KMS-11 (cell line): Measurements from ENCODE around the gene LOXL4.

ENCODE experiments used
- H2AFZ ChIP-seq: fragments of 200-600 bp; sonication (generic); 2 replicates; pipeline ENCODE4 v1.6.1; 2016; ENCODE audit warnings: antibody characterized with exemption, mixed run types, low read depth
- H3K27ac ChIP-seq: fragments of 200-600 bp; sonication (generic); 2 replicates; pipeline ENCODE4 v1.6.1; 2016; ENCODE audit warnings: mild to moderate bottlenecking, mixed run types
- H3K27me3 ChIP-seq: fragments of 200-600 bp; sonication (generic); 2 replicates; pipeline ENCODE4 v1.6.1; 2017; ENCODE audit warnings: mild to moderate bottlenecking, low read depth, mixed run types, moderate library complexity; ENCODE audit not compliant: insufficient read depth
- H3K36me3 ChIP-seq: fragments of 200-600 bp; sonication (generic); 2 replicates; pipeline ENCODE4 v1.6.1; 2017; ENCODE audit warnings: mild to moderate bottlenecking, mixed run types; ENCODE audit not compliant: insufficient read depth
- H3K4me1 ChIP-seq: fragments of 200-600 bp; sonication (generic); 2 replicates; pipeline ENCODE4 v1.6.1; 2016; ENCODE audit warnings: mild to moderate bottlenecking, low read depth, mixed run types; ENCODE audit not compliant: poor library complexity, severe bottlenecking
- H3K4me2 ChIP-seq: fragments of 200-600 bp; sonication (generic); 2 replicates; pipeline ENCODE4 v1.7.0; 2016; ENCODE audit warnings: mild to moderate bottlenecking, mixed run types
- H3K4me3 ChIP-seq: fragments of 200-600 bp; sonication (generic); IDR thresholded peaks from 2 replicates; pipeline ENCODE4 v1.6.1; 2017; ENCODE audit warnings: low read depth, low read length, mixed read lengths; ENCODE audit not compliant: insufficient read depth
- H3K79me2 ChIP-seq: fragments of 200-600 bp; sonication (generic); 2 replicates; pipeline ENCODE4 v1.6.1; 2016; ENCODE audit warnings: low read depth, mixed run types; ENCODE audit not compliant: insufficient read depth
- H3K9ac ChIP-seq: fragments of 200-600 bp; sonication (generic); 2 replicates; pipeline ENCODE4 v1.6.1; 2016; ENCODE audit warnings: mild to moderate bottlenecking, mixed run types
- H4K20me1 ChIP-seq: fragments of 200-600 bp; sonication (generic); 2 replicates; pipeline ENCODE4 v1.6.1; 2016; ENCODE audit warnings: mild to moderate bottlenecking, mixed run types; ENCODE audit not compliant: insufficient read depth
- CTCF ChIP-seq: fragments of 200-600 bp; sonication (generic); conservative IDR thresholded peaks from 2 replicates; pipeline ENCODE4 v1.6.1; 2017; ENCODE audit warnings: low read depth, mild to moderate bottlenecking, antibody characterized with exemption, low read length, moderate library complexity, mixed read lengths

Gene LOXL4

DNA sequence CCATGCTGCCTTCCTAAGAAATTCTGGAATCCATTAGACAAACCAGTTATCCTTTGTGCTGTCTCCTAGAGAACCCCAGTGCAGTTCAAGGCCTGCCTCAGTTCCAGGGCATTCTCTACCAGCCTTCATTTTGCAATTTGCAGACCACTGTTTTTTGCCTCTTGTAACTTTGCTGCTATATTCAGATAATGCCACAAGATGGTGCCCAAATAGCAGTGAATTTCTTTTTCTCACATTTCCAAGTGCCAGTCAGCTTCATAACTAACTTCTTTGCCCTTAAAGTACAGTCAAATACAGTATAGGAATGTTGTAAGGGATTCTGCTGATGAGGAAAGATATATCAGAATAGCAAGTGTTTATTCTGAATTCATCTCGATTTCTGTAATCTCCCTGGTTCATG, 25.2 kb downstream of the LOXL4 start:
- Histone ChIP-seq H3K4me2 (no peak overlapping the region), H3K27me3 (no peaks in the 10 kb centered on the region), H3K4me1 (no peaks in the 10 kb centered on the region), H4K20me1 (no peaks in the 10 kb centered on the region), H3K79me2 (no peaks in the 10 kb centered on the region), H2AFZ (no peak overlapping the region), H3K36me3 (no peaks in the 10 kb centered on the region), H3K4me3 (no peak overlapping the region), H3K27ac (no peak overlapping the region), H3K9ac (no peak overlapping the region)
- peak; percentile 67 for TF ChIP-seq CTCF

DNA sequence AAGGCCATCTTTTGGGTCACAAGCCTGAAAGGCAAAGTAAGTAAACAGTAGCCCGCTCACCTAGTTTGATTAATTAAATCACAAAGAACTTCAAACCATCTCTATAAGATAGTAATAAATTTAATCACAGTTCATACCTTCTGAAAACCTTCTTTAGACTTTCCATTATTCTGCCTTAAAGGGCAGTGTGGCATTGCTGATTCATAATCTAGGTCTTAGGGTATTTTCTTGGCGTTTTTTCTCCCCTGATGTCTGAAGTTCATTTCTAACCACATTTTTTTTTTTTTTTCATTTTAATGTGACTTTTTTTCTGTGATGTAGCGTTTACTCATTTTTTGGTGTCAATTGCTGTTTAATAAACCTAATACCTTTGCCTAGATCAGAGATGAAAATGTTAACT, 27.5 kb downstream of the LOXL4 start:
- H3K27me3 ChIP-seq = no peaks in the 10 kb centered on the region
- no peak overlapping the region for H3K27ac ChIP-seq
- no peak overlapping the region for H2AFZ ChIP-seq
- H3K4me1 ChIP-seq = no peaks in the 10 kb centered on the region
- TF ChIP-seq CTCF = no peak
- no peaks in the 10 kb centered on the region for H4K20me1 ChIP-seq
- no peak overlapping the region for H3K4me2 ChIP-seq
- H3K79me2 ChIP-seq = no peaks in the 10 kb centered on the region
- H3K9ac ChIP-seq = no peak overlapping the region
- H3K4me3 ChIP-seq = no peak overlapping the region
- no peaks in the 10 kb centered on the region for H3K36me3 ChIP-seq

DNA sequence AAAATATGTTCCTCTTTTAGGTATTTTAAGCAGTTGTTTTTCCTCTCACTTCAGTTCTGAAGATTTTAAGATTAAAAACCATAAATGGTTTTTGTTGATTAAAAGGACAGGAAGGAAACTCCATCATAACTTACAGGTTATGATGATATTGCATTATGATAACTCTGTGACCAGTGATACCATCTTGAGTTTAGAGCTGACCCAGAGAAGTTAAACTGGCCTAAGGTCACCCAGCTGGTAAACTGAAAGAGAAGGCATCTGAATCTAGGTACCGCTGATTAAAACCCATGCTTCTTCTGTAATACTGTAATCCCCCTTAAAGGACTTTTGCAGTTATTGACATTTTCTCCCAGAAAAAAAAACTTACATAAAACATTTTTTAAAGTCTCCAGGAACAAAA, 29.6 kb downstream of the LOXL4 start:
- no peaks in the 10 kb centered on the region for H3K79me2 ChIP-seq
- no peak overlapping the region for H3K27ac ChIP-seq
- H2AFZ ChIP-seq = no peak overlapping the region
- TF ChIP-seq CTCF = no peak
- H3K4me3 ChIP-seq = no peak overlapping the region
- no peaks in the 10 kb centered on the region for H4K20me1 ChIP-seq
- H3K27me3 ChIP-seq = no peaks in the 10 kb centered on the region
- H3K36me3 ChIP-seq = no peaks in the 10 kb centered on the region
- no peak overlapping the region for H3K9ac ChIP-seq
- H3K4me2 ChIP-seq = no peak overlapping the region
- H3K4me1 ChIP-seq = no peaks in the 10 kb centered on the region

GRCh38 chr10:98236862-98237261, 31.1 kb downstream of the LOXL4 start:
- Histone ChIP-seq H3K79me2 (no peaks in the 10 kb centered on the region), H3K4me2 (no peak overlapping the region), H3K4me3 (no peak overlapping the region), H3K9ac (no peak overlapping the region), H2AFZ (no peak overlapping the region), H3K4me1 (no peaks in the 10 kb centered on the region), H3K27ac (no peak overlapping the region), H4K20me1 (no peaks in the 10 kb centered on the region), H3K36me3 (no peaks in the 10 kb centered on the region), H3K27me3 (no peaks in the 10 kb centered on the region)
- TF ChIP-seq CTCF = no peak

- H3K9ac ChIP-seq = no peak overlapping the region
- no peaks in the 10 kb centered on the region for H3K4me1 ChIP-seq
- H3K79me2 ChIP-seq = no peaks in the 10 kb centered on the region
- no peaks in the 10 kb centered on the region for H4K20me1 ChIP-seq
- H3K27me3 ChIP-seq = no peaks in the 10 kb centered on the region
- H2AFZ ChIP-seq = no peak overlapping the region
- H3K4me2 ChIP-seq = no peak overlapping the region
- H3K36me3 ChIP-seq = no peaks in the 10 kb centered on the region
- no peak overlapping the region for H3K27ac ChIP-seq
- no peak overlapping the region for H3K4me3 ChIP-seq
- TF ChIP-seq CTCF = no peak
Measured at GRCh38 chr10:98235846-98236245, 32.1 kb downstream of the LOXL4 start.
